ENCODE measurements around the gene SMNDC1.

SMNDC1 gene

GRCh38 chr10:110241407-110241806 is 63.3 kb downstream of the SMNDC1 start:
- H3K4me3 ChIP-seq, result no peak overlapping the region
- peaks cover 0 to 93% (median 0%) of the 10 kb centered on the region in 11 experiments; a peak in 4 of 22 replicates for H4K20me1 ChIP-seq
- H3K4me1 ChIP-seq, result peaks cover 0 to 5% (median 0%) of the 10 kb centered on the region in 10 experiments; a peak in 1 of 20 replicates
- H3K27me3 ChIP-seq, result no peaks in the 10 kb centered on the region
- no peak for TF ChIP-seq Cebpa-rat (IDR thresholded peaks at IDR 0.05)
- H3K9me3 ChIP-seq (replicated peaks in 1 of 11), result peaks cover 8 to 18% (median 11%) of the 10 kb centered on the region in 11 experiments; a peak in 11 of 22 replicates
- no peak overlapping the region for H3K9ac ChIP-seq
- peaks cover 19 to 44% (median 32%) of the 10 kb centered on the region in 11 experiments; a peak in 17 of 22 replicates for H3K36me3 ChIP-seq
- H3K4me2 ChIP-seq, result no peak overlapping the region
- H3K27ac ChIP-seq, result no peak overlapping the region

Measured in BLaER1 treated with 17β-estradiol and CSF1 and Interleukin-3, amounts not matched to agents 10 nM and 100 nM (cell line).